ENCODE measurements around the gene SYK. TPM values are rescaled to one million over a fixed set of nuclear protein-coding genes. Genes with fewer than 3 reads are reported as not detected.

The SYK gene
- total RNA-seq, 1 donor, result not detected

GRCh38 chr9:90926936-90927335 lies 125.3 kb downstream of the SYK start:
- Histone ChIP-seq H3K4me3 (ENCODE audit: insufficient read depth, low read length) (no peak overlapping the region), H3K27ac (ENCODE audit: low read depth, low read length) (no peak overlapping the region), H3K4me2 (ENCODE audit: insufficient read depth, low read length) (no peak overlapping the region), H2AFZ (ENCODE audit: low read length) (no peak overlapping the region), H3K27me3 (ENCODE audit: insufficient read depth, low read length) (peaks cover 9% of the 10 kb centered on the region), H3K36me3 (ENCODE audit: insufficient read depth, low read length) (no peaks in the 10 kb centered on the region), H3K79me2 (ENCODE audit: insufficient read depth, low read length) (no peaks in the 10 kb centered on the region), H3K9me3 (ENCODE audit: low read depth, low read length) (no peaks in the 10 kb centered on the region), H3K4me1 (ENCODE audit: insufficient read depth, low read length) (peaks cover 3% of the 10 kb centered on the region), H4K20me1 (ENCODE audit: insufficient read depth, low read length) (no peaks in the 10 kb centered on the region)
- TF ChIP-seq CTCF (IDR thresholded peaks at IDR 0.05; ENCODE audit: extremely low read depth, low read depth, low read length), result no peak
- no peak for DNase-seq (ENCODE audit: insufficient read length, low spot score, missing footprints)

GRCh38 chr9:90927496-90927895 lies 125.9 kb downstream of the SYK start:
- no peaks in the 10 kb centered on the region for H3K36me3 ChIP-seq (ENCODE audit: insufficient read depth, low read length)
- no peak overlapping the region for H2AFZ ChIP-seq (ENCODE audit: low read length)
- TF ChIP-seq CTCF (IDR thresholded peaks at IDR 0.05; ENCODE audit: extremely low read depth, low read depth, low read length), result no peak
- peaks cover 3% of the 10 kb centered on the region for H3K4me1 ChIP-seq (ENCODE audit: insufficient read depth, low read length)
- DNase-seq (ENCODE audit: insufficient read length, low spot score, missing footprints), result no peak
- H4K20me1 ChIP-seq (ENCODE audit: insufficient read depth, low read length), result no peaks in the 10 kb centered on the region
- no peaks in the 10 kb centered on the region for H3K79me2 ChIP-seq (ENCODE audit: insufficient read depth, low read length)
- H3K4me3 ChIP-seq (ENCODE audit: insufficient read depth, low read length), result no peak overlapping the region
- no peak overlapping the region for H3K4me2 ChIP-seq (ENCODE audit: insufficient read depth, low read length)
- H3K27me3 ChIP-seq (ENCODE audit: insufficient read depth, low read length), result peaks cover 9% of the 10 kb centered on the region
- H3K27ac ChIP-seq (ENCODE audit: low read depth, low read length), result no peak overlapping the region
- no peaks in the 10 kb centered on the region for H3K9me3 ChIP-seq (ENCODE audit: low read depth, low read length)

GRCh38 chr9:90929626-90930025 lies 128.0 kb downstream of the SYK start:
- no peaks in the 10 kb centered on the region for H3K9me3 ChIP-seq (ENCODE audit: low read depth, low read length)
- no peak overlapping the region for H3K4me2 ChIP-seq (ENCODE audit: insufficient read depth, low read length)
- H3K79me2 ChIP-seq (ENCODE audit: insufficient read depth, low read length), result no peaks in the 10 kb centered on the region
- peaks cover 8% of the 10 kb centered on the region for H3K27me3 ChIP-seq (ENCODE audit: insufficient read depth, low read length)
- no peak overlapping the region for H3K4me3 ChIP-seq (ENCODE audit: insufficient read depth, low read length)
- H2AFZ ChIP-seq (ENCODE audit: low read length), result no peak overlapping the region
- H3K27ac ChIP-seq (ENCODE audit: low read depth, low read length), result no peak overlapping the region
- TF ChIP-seq CTCF (IDR thresholded peaks at IDR 0.05; ENCODE audit: extremely low read depth, low read depth, low read length), result no peak
- no peaks in the 10 kb centered on the region for H3K36me3 ChIP-seq (ENCODE audit: insufficient read depth, low read length)
- H4K20me1 ChIP-seq (ENCODE audit: insufficient read depth, low read length), result no peaks in the 10 kb centered on the region
- no peak for DNase-seq (ENCODE audit: insufficient read length, low spot score, missing footprints)
- H3K4me1 ChIP-seq (ENCODE audit: insufficient read depth, low read length), result peaks cover 3% of the 10 kb centered on the region

- no peaks in the 10 kb centered on the region for H4K20me1 ChIP-seq (ENCODE audit: insufficient read depth, low read length)
Observed at GRCh38 chr9:90933468-90933867, 131.8 kb downstream of the SYK start.

More at GRCh38 chr9:90933468-90933867, 131.8 kb downstream of the SYK start:
- no peak overlapping the region for H3K27ac ChIP-seq (ENCODE audit: low read depth, low read length)
- no peak overlapping the region for H2AFZ ChIP-seq (ENCODE audit: low read length)
- H3K4me3 ChIP-seq (ENCODE audit: insufficient read depth, low read length), result no peak overlapping the region
- TF ChIP-seq CTCF (IDR thresholded peaks at IDR 0.05; ENCODE audit: extremely low read depth, low read depth, low read length), result no peak
- peaks cover 19% of the 10 kb centered on the region for H3K27me3 ChIP-seq (ENCODE audit: insufficient read depth, low read length)
- no peak overlapping the region for H3K4me2 ChIP-seq (ENCODE audit: insufficient read depth, low read length)
- no peak for DNase-seq (ENCODE audit: insufficient read length, low spot score, missing footprints)
- no peaks in the 10 kb centered on the region for H3K79me2 ChIP-seq (ENCODE audit: insufficient read depth, low read length)
- H3K36me3 ChIP-seq (ENCODE audit: insufficient read depth, low read length), result no peaks in the 10 kb centered on the region
- H3K9me3 ChIP-seq (ENCODE audit: low read depth, low read length), result no peaks in the 10 kb centered on the region
- peaks cover 3% of the 10 kb centered on the region for H3K4me1 ChIP-seq (ENCODE audit: insufficient read depth, low read length)
